HG03469 (cell line): ENCODE results near the gene HSH2D.
A peak's percentile ranks its signal among the peaks of the same experiment; 100 is the strongest.

ENCODE experiments used
- ATAC-seq: cut with Tn5 transposase; IDR thresholded peaks from one replicate; pipeline ENCODE4 v1.9.1; 2021; ENCODE audit warnings: mild to moderate bottlenecking, moderate library complexity, moderate number of reproducible peaks; ENCODE audit not compliant: unreplicated experiment

The HSH2D gene

GRCh38 chr19:16190736-16191135 is 47.3 kb downstream of the HSH2D start:
- ATAC-seq = no peak

DNA sequence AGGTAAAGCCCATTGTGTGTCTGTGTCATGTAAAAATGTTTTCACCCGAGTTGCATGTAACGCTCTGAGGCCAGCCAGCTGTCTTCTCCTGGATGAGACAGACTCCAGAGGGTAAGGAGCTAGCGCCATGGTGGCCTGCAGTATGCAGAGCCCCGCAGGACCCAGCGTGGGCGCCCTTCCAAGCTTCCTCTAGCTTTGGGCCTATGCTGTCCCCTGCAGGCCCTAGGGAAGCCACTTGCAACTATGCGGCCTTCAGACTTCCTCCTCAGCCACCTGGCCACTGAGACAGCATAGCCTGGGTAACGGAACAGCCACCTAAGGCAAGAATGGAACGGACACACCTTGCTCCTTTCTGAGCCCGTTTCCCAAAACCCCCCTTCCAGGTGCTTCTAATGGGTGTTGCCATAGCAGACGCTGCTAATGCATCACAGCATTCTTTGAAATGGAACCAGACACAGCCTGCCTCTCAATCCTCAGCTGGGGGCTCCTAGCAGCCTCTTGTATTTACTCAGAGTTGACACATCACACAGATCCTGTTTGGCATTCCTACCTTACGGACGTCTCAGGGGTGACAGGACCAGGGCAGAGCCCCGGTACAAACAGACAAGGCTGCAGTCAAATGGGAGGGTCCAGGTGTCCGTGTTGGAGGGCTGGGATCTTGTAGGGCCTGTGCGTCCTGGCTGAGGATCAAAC is 47.9 kb downstream of the HSH2D start:
- ATAC-seq = no peak

GRCh38 chr19:16193466-16193865 is 50.0 kb downstream of the HSH2D start:
- ATAC-seq = no peak

GRCh38 chr19:16197188-16197621 is 53.7 kb downstream of the HSH2D start:
- no peak for ATAC-seq

- ATAC-seq = peak; percentile 70
Measured at GRCh38 chr19:16197622-16198369, 54.3 kb downstream of the HSH2D start, which contains the start of gene AP1M1. AP1M1 (plus strand) TSS chr19:16197911; CDS start chr19:16198027, 116 bp downstream.

DNA sequence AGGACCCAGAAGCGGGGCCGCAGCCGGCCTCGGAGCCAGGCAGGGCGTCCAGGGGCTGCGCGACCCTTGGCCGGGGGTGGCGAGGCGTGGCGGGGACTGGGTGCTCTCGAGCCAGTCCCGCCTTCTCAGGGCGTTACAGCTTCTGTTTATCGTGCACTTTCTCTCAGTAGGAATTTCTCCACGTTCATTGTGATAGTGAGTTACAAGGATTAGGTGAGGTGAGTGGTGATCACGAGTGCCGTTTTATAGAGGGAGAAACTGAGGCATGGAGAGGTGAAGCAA is 54.8 kb downstream of the HSH2D start:
- no peak for ATAC-seq

DNA sequence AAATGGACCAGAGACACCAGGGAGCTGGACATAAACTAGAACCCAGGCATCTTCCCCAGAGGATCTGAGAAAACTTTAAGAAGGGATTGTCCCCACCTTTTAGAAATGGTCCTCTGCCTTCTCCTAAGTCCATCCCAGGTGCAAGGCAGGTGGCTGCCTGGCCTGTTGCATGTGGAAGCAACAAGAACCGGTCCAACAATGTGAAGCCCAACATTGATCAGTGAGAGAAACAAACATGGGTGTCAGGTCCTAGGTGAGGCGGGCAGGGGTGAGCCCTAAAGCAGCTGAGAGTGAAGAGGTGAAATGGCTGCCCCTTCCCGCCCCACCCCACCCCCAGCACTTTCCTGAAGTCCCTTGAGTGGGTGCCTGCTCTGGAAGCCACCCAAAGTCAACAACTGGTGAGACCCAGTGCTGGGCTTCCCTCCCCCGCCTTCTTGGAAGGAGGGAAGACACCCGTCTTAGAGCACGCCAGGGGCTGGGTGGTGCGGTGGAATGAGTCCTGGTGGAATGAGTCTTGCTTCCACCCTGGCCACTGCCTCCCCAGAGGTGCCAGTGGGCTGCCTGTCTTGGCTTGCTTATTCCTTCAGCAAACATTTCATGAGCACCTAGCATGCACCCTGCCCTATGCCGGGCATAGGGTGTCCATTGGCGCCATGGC is 55.9 kb downstream of the HSH2D start:
- ATAC-seq = no peak

GRCh38 chr19:16200038-16201010 is 56.8 kb downstream of the HSH2D start:
- ATAC-seq = no peak

DNA sequence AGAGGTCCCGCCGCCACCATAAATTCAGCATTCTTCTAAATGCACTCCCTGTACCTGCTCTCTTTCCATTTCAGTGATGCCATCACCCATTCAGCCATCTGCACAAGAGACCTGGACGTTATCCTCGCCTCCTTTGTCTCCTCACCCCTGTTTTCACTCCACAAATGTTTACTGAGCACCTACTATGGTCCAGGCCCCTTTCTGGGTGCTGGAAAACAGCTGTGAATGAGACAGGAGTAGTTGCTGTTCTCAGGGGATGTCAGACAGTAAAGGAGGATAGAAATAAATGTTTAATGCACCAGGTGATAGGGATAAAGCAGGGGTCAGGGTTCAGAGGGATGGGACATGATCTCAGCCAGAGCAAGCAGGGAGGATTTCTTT is 57.5 kb downstream of the HSH2D start:
- no peak for ATAC-seq

DNA sequence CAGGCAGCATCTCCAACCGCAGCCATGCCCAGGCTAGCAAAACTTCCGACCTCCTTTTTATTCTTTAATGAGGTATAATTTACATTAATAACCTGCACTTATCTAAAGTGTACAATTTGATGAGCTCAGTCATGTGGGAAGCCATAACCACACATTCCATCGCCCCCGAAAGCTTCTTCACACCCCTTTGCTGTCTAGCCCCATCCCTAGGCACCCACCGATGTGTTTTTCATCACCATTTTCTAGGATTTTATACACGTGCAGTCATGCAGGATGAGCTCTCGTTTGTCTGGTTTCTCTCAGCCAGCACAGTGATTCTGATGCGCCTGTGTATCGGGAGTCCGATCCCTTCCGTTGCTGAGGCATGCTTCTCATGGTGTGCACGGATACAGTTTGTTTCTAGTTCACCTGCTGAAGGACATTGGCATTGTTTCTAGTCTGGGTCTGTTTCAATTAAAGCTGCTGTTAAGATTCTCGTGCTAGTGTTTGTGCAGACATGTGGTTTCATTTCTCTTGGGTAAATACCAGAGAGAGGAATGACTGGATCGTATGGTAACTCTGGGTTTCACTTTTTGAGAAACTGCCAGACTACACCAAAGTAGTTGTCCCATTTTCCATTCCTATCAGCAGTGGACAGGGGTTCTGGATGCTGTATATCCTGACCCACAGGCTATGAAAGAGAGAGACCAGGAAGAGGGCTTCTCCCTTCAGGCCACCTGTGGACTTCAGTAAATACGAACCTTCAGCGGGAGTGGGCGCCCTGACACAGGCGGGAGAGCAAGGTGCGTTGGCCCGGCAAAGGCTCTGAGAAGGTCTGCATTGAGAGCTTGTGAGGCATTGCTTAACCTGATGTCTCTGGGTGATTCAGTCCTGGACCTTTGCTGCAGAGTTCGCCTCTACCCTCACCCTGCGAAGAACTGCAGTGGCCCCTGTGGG is 59.1 kb downstream of the HSH2D start:
- no peak for ATAC-seq

DNA sequence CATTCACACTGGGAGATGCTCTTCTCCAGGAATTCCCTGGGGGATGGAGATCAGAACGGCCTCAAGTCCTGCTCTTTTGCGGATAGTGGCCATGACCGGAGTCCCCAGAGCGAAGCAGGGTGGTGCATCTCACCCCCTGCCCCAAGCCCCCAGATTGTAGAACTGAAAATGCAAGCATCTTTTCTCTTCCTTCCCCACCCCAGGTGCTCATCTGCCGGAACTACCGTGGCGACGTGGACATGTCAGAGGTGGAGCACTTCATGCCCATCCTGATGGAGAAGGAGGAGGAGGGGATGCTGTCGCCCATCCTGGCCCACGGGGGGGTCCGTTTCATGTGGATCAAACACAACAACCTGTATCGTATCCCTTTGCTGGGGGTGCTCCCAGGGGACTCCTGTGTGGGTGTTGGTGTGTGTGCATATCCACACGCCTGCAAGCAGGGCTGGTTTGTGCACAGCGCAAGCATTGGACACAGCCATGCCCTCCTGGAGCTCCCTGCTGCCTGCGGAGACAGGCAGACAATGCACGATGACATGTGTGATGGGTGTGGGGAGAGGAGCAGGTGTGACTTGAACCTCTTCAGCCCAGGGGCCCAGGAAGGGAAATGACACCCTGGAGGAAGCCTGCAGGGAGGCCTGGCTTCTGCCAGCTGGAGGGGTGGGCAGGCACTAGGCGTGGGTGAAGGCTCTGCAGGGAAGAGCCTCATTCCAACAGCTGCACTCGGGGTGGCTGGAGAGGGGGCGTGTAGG is 59.9 kb downstream of the HSH2D start:
- ATAC-seq = no peak

DNA sequence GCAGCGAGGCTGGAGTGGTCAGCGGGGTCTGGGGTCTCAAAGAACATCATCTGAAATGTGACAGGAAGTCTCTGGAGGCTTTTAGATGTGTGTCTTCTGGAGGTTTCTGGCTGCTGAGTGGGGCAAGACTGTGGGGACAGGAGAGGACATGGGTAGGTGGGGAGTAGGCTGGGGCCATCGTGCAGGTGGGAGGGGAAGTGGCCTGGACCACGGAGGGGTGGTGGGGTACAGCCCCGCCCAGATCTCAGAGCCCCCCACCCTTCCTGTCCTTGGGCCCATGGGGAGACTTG is 60.5 kb downstream of the HSH2D start:
- no peak for ATAC-seq

GRCh38 chr19:16205205-16206045 is 61.9 kb downstream of the HSH2D start:
- no peak for ATAC-seq

GRCh38 chr19:16206046-16206605 is 62.6 kb downstream of the HSH2D start:
- no peak for ATAC-seq

- ATAC-seq = no peak
Measured at GRCh38 chr19:16206637-16207036, 63.2 kb downstream of the HSH2D start.

DNA sequence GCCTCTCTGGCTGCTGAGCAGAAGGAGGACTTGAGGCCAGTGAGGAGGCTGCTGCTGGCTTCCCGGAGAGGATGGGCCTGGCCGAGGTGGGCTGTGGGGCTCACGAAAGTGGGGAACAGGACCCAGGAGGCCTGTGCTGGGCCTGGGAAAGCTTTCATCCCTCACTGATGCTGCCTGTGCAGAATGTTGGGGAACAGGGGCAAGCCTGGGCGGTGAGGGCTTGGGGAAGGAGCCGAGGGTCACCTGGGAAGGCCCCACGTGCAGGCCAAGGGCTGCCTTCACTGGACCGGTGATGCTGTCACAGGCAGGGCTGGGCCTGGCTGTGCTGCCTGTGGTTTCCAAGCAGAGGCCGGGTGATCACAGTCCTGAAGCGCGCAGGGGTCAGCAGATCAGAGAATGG is 63.6 kb downstream of the HSH2D start:
- no peak for ATAC-seq

DNA sequence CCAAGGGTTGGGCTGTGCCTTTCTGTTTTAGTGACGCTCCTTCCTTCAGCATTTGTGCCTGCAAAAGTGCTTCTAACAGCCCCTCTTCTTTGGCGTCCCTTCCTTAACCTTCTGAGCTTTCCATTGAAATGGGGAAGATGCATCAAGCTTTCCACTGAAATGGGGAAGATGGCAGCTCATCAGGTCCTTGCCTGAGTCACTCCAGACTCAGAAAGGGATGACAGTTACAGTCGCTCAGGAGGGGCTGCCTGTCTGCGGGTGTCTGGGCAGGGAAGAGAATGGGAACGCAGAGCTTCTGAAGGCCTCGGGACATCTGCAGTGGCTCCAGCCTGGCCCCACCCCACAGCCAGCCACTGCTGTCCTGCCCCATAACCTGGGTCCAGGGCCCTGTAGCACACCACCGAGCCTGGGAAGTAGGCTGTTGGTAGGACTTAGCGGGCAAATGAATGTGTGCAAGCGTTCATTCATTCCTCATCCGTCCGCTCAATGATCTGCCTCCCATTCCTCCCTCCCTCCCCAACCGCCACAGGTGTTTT is 64.1 kb downstream of the HSH2D start:
- ATAC-seq = no peak
